PC-3 (cell line): Measurements from ENCODE around the gene LYRM1.

Experiments used
- CTCF ChIP-seq: fragments of 300-600 bp; sonication (generic); conservative IDR thresholded peaks from 2 replicates; pipeline ENCODE4 v1.5.1; 2017; ENCODE audit warnings: antibody characterized with exemption, low read depth, mild to moderate bottlenecking, low read length
- EZH2 ChIP-seq: fragments of 300-600 bp; sonication (generic); IDR thresholded peaks from one replicate; pipeline ENCODE4 v1.6.1; 2017; ENCODE audit warnings: antibody characterized with exemption, mild to moderate bottlenecking, low read length; ENCODE audit not compliant: unreplicated experiment
- EZH2phosphoT487 ChIP-seq: fragments of 300-600 bp; sonication (generic); IDR thresholded peaks from 2 replicates; pipeline ENCODE4 v1.6.1; 2018; ENCODE audit warnings: mild to moderate bottlenecking, antibody characterized with exemption, low read length, borderline replicate concordance

GRCh38 chr16:20944861-20945574 lies 44.4 kb downstream of the LYRM1 start:
- TF ChIP-seq CTCF (no peak; the same call in 1 of the 2 replicates), EZH2 (no peak), EZH2phosphoT487 (no peak)
